Kidney epithelial cell (primary cell): ENCODE measurements around the gene CLN3. TPM values are rescaled to one million over a fixed set of nuclear protein-coding genes. Genes with fewer than 3 reads are reported as not detected.
"Not testable (repeated sequence)": the region's sequence is repeated elsewhere in the genome, so short reads cannot be mapped to it uniquely, and the experiment has no call there.

ENCODE experiments used
- DNase-seq: peaks from one replicate; pipeline ENCODE4 v3.0.0-alpha.2; 2010; ENCODE audit warnings: low read depth
- H3K27me3 ChIP-seq: 2 replicates; pipeline ENCODE4 v1.6.0; 2011; ENCODE audit warnings: low read length; ENCODE audit not compliant: control insufficient read depth, insufficient read depth
- H3K36me3 ChIP-seq: 2 replicates; pipeline ENCODE4 v1.5.1; 2011; ENCODE audit warnings: low read length; ENCODE audit not compliant: control insufficient read depth, insufficient read depth
- H3K4me3 ChIP-seq: 2 replicates; pipeline ENCODE4 v1.5.1; 2011; ENCODE audit warnings: low read depth, mild to moderate bottlenecking, control low read depth, low read length
- CTCF ChIP-seq: IDR thresholded peaks from 2 replicates; pipeline ENCODE4 v1.5.1; 2011; ENCODE audit warnings: mild to moderate bottlenecking, moderate library complexity, low read length, control low read depth, inconsistent platforms; ENCODE audit not compliant: insufficient read depth, poor library complexity, severe bottlenecking
- total RNA-seq: library from RNA; depleted of rRNA; stranded (reverse); fragments of >200 nt; gene quantifications from 2 replicates; pipeline ENCODE4 v1.2.3, GENCODE V29; 2015

CLN3 gene
- total RNA-seq, 1 donor from 2014 or later: 30.3 TPM

- Histone ChIP-seq H3K27me3 (peaks cover 11% of the 10 kb centered on the region), H3K4me3 (no peak overlapping the region), H3K36me3 (no peaks in the 10 kb centered on the region)
- no peak for TF ChIP-seq CTCF
- no peak for DNase-seq
These were observed 13.7 kb upstream of the CLN3 start for GRCh38 chr16:28505489-28506137.

GRCh38 chr16:28504707-28505404 is 13.0 kb upstream of the CLN3 start:
- no peak for DNase-seq
- TF ChIP-seq CTCF: no peak
- H3K27me3 ChIP-seq: peaks cover 11% of the 10 kb centered on the region
- H3K4me3 ChIP-seq: no peak overlapping the region
- no peaks in the 10 kb centered on the region for H3K36me3 ChIP-seq

GRCh38 chr16:28503470-28504259 is 11.8 kb upstream of the CLN3 start:
- Histone ChIP-seq H3K4me3 (no peak overlapping the region), H3K27me3 (peaks cover 11% of the 10 kb centered on the region), H3K36me3 (no peaks in the 10 kb centered on the region)
- DNase-seq: no peak
- TF ChIP-seq CTCF: no peak

GRCh38 chr16:28502290-28502689 is 10.4 kb upstream of the CLN3 start:
- DNase-seq: no peak
- Histone ChIP-seq H3K27me3 (peaks cover 8% of the 10 kb centered on the region), H3K36me3 (no peaks in the 10 kb centered on the region), H3K4me3 (no peak overlapping the region)
- TF ChIP-seq CTCF: no peak

GRCh38 chr16:28501258-28502232 is 9.7 kb upstream of the CLN3 start:
- DNase-seq: no peak
- peaks cover 11% of the 10 kb centered on the region for H3K27me3 ChIP-seq
- no peak for TF ChIP-seq CTCF
- no peak overlapping the region for H3K4me3 ChIP-seq
- no peaks in the 10 kb centered on the region for H3K36me3 ChIP-seq

GRCh38 chr16:28500476-28501180 is 8.8 kb upstream of the CLN3 start:
- not testable (repeated sequence) for DNase-seq, H3K4me3 ChIP-seq, H3K27me3 ChIP-seq, H3K36me3 ChIP-seq
